GM19239 (cell line): Measurements from ENCODE around the gene COL27A1.

Experiments used
- DNase-seq: peaks from one replicate; pipeline ENCODE4 v3.0.0; 2011; ENCODE audit warnings: low spot score; ENCODE audit not compliant: insufficient read length
- FAIRE-seq: peaks from 2 replicates; lab custom pipeline; 2011; peaks lifted over from hg19 to GRCh38; lab: Jason Lieb, UNC

The COL27A1 gene

DNA sequence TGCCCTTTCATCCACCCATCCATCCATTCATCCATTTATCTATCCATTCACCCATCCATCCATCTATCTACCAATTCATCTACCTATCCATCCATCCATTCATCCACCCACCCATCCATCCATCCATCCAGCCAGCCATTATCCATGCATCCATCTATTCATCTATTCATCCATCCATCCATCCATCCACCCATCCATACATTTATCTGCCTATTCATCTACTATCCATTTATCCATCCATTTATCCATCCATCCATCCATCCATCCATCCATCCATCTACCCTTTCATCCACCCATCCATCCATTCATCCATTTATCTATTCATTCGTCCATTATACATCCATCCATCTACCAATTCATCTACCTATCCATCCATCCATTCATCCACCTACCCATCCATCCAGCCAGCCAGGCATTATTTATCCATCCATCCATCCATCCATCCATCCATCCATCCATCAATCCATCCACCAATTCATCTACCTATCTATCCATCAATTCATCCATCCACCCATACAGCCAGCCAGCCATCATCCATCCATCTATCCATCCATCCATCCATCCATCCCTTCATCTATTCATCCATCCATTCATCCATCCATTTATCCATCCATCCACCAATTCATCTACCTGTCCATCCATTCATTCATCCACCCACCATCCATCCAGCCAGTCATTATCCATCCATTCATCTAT, 10.2 kb downstream of the COL27A1 start:
- no peak for FAIRE-seq

DNA sequence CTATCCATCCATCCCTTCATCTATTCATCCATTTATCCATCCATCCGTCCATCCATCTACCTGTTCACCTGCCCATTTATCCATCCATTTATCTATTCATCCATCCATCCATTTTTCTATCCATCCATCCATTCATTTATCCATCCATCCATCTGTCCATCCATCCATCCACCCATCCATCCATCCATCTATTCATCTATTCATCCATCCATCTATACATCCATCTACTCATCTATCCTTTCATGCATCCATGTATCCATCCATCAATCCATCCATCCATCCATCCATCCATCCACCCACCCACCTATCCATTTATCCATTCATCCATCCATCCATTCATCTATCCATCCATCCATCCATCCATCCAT, 10.8 kb downstream of the COL27A1 start:
- FAIRE-seq (no peak), DNase-seq (no peak)

More for the DNA sequence above, 10.2 kb downstream of the COL27A1 start:
- no peak for DNase-seq

DNA sequence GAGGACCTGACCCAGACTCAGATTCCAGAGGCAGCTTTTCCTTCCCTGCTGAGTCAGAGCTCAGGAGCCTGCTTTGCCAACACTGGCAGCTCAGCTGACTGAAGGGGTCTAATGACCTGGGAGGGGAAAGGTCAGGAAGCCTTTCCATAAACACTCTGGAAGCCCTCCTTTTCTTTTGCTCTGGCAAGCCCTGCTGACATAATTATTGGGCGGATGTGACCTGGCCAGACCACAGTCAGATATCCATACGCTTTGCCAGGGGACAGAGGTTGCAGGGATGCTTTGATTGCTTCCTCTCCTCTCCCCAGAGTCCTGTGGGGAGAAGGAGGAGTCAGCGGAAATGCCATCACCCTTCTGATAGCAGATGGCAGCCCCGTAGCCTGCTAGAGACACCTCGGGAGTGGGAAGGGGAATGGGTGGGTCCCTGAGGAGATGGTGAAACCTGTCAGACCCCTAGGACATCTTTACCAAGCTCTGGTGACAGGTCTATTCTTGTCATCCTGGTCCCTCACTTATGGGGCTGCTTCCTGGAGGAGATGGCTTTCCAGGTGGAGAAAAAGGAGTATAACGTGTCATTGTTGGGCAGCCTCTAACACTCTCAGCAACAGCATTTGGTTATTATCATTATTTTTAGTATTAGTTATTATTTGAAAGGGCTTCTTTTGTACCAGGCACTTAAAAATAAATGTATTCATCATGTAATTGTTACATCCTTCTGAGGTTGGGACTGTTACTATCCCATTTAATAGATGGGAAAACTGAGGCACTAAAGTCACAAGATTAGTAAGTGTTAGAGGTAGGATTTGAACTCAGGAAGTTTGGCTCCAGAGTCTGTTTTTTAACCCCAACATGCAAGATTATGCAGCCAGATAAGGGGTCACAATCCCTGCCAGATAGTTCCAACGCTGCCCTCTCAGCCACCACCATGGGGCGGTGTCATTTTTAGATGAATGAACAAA, 11.6 kb downstream of the COL27A1 start:
- DNase-seq (no peak), FAIRE-seq (no peak)

DNA sequence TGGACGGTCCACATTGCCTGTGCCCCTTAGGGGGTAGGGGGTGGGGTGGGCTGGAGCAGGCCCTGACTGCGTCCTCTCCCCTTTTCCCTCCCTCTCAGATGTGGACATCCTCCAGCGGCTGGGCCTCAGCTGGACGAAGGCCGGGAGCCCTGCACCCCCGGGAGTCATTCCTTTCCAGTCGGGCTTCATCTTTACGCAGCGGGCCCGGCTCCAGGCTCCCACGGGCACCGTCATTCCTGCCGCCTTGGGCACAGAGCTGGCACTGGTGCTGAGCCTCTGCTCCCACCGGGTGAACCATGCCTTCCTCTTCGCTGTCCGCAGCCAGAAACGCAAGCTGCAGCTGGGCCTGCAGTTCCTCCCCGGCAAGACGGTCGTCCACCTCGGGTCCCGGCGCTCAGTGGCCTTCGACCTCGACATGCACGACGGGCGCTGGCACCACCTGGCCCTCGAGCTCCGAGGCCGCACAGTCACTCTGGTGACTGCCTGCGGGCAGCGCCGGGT, 12.3 kb downstream of the COL27A1 start:
- no peak for FAIRE-seq
- no peak for DNase-seq

DNA sequence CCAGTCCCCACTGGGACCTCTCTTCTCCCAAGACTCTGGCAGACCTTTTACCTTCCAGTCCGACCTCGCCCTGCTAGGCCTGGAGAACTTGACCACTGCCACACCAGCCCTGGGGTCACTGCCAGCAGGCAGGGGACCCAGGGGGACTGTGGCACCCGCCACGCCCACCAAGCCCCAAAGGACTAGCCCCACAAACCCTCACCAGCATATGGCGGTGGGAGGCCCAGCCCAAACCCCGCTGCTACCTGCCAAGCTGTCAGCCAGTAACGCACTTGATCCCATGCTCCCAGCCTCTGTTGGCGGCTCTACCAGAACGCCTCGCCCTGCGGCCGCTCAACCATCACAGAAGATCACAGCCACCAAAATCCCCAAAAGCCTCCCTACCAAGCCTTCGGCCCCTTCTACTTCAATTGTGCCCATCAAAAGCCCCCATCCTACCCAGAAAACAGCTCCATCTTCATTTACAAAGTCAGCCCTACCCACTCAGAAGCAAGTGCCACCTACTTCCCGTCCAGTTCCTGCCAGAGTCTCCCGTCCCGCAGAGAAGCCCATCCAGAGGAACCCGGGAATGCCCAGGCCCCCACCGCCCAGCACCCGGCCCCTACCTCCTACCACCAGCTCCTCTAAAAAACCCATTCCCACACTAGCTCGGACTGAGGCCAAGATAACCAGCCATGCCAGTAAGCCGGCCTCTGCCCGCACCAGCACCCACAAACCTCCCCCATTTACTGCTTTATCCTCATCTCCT, 13.1 kb downstream of the COL27A1 start:
- FAIRE-seq (no peak), DNase-seq (no peak)

DNA sequence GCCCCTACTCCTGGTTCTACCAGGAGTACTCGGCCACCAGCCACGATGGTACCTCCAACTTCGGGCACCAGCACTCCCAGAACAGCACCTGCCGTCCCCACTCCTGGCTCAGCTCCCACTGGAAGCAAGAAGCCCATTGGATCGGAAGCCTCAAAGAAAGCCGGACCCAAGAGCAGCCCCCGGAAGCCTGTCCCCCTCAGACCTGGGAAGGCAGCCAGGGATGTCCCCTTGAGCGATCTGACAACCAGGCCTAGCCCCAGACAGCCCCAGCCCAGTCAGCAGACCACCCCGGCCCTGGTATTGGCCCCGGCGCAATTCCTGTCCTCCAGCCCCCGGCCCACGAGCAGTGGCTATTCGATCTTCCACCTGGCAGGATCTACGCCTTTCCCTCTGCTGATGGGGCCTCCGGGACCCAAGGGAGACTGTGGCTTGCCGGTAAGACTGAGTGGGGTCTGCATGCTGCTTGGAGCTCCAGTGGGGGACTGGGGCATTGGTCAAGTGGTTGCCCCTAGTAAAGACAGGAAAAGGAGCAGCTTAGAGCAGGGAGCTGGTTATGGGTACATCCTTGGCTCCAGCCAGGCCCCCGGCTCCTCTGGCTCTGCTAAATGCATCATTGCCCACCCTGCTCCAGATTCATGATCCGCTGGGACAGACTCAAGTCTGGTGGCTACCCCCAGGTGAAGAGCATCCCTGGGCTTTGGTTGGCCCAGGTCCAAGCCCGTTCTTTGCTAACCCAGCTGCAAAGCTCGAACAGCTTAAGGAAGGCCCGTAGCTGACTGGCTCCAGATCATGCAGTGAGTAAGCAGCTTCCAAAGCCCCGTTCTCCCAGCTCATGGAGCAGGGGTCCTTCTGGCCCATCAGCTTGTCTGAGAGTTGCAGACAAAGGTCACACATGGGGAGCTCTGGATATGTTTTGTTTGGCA, 14.0 kb downstream of the COL27A1 start:
- FAIRE-seq: no peak
- DNase-seq: no peak

DNA sequence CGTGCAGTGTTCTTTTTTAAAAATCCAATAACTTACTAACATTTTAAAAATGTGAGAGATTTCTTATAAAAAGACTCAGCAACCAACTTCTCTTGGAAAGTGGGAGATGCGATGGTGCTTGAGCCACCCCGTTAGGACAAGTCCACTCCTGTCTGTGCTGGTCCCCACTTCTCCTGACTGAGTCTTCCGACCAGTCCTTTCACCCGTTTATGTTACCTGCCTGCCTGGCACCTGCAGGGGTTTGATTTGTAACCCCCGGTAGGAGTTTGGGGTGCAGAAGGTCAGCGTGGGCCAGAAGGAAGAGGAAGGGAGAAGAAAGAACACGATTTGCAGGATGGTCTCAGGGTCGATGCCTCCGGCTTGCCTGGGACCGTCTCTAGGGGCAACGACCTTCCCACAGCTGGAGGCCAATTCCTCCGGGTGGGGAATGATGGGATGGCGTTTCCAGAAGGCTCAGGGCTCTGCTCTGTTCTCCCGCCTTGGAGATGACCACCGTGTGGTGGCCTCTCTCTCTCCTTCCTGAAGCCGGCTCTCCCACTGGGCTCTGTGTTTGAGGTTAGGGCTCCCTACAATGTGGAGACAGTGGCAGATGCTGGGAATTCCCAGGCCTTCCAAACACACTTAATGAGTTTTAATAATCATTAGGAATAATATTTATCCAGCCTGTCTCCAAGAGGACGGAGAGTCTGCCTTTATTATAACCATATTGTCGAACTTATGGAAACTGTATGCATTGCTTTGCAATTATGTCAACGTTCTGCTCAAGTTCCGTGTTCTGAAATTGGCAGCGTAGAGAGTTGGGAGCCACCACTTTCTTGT, 14.8 kb downstream of the COL27A1 start:
- FAIRE-seq (no peak), DNase-seq (no peak)

DNA sequence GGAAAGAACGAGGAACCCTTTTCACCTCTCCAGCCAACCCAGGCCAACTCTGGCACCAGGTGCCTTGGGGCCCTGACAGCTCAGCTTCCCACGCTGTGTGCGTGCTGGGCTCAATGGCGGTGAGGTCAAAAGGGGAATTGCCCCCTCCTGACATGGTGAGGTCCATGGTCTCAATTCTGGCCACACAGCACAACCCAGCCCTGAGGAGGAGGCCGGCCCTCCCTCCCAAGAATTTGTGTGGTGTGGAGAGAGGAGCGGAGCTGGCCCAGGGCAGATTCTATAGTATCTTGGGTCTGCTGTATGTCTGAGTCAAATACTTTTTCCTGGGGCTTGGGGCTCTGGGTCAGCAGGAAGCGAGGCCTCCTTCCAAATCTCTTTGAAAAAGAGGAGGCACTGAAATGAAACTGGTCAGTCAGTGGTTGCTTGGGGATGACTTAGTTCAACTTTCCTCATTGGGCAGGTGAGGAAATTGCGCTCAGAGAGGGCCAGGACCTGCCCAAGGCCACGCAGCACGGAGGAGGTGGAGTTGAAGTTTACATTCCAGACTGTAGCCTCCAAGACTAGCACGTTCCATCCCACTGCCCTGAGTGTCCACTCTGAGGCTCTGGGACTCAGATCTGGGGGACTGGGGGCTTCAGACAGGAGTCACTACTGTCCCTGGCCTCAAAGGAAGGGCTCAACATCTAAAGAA, 15.6 kb downstream of the COL27A1 start:
- DNase-seq (no peak), FAIRE-seq (no peak)

DNA sequence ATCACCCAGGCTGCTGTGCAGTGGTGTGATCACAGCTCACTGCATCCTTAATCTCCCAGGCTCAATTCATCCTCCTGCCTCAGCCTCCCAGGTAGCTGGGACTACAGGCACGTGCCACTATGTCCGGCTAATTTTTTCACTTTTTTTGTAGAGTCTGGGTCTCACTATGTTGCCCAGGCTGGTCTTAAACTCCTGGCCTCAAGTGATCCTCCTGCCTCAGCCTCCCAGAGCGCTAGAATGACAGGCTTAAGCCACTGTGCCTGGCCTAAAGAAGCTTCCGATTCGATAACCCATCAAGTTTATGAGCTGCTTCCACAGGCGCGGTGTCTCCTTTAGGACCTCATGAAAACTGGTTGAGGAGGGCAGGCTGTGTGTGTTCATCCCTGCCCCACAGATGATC, 16.2 kb downstream of the COL27A1 start:
- FAIRE-seq (no peak), DNase-seq (no peak)

DNA sequence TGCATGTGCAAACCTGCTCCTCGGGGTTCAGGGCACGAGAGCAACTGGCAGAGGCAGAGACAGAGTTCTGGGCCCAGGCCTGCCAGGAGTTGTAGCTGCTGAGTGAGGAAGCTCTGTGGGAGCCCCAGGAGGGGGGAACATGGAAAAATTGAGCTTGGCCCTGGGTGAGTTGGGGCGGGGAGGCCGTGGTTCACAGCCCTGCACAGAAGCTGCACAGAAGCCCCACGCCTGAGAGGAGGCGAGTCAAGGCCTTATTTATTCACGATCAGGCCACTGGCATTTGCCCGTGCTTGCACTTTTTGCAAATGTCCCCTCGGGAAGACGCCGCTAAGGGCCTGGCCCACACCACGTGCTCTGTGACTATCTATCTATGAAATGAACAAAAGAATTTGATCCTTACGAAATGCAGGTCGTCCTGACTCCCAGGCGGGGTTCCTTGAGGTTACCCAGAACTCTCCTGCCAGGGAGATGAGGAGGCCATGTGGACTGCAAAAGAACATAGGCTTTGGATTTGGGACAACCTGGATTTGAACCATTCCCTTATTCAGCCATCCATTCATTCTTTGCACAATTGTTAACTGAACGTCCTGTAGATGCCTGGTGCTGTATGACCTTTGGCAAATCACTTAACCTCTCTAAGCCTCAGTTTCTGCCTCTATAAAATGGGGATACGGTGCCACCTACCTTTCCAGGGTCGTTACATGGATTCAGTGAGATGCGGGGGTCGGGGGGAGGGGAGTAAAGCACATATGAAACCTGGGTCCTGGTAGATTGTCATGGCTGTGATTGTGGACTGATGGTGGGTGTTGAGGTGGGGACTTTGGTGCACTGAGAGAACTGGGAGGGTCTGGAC, 17.9 kb downstream of the COL27A1 start:
- no peak for DNase-seq
- no peak for FAIRE-seq

DNA sequence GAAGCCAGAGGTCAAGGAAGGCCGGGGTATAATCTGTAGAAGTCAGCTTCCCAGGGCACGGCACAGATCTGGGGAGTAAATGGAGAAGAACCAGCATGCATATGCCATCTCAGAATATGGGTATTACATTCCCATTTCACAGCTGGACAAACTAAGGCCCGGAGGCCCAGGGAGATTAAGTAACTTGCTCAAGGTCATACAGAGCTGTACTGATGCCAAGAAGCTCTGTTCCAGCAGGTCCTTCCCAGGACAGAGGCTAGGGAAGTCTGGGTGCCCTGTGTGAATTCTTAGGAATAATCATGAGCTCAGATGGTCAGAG, 19.2 kb downstream of the COL27A1 start:
- DNase-seq (no peak), FAIRE-seq (no peak)

DNA sequence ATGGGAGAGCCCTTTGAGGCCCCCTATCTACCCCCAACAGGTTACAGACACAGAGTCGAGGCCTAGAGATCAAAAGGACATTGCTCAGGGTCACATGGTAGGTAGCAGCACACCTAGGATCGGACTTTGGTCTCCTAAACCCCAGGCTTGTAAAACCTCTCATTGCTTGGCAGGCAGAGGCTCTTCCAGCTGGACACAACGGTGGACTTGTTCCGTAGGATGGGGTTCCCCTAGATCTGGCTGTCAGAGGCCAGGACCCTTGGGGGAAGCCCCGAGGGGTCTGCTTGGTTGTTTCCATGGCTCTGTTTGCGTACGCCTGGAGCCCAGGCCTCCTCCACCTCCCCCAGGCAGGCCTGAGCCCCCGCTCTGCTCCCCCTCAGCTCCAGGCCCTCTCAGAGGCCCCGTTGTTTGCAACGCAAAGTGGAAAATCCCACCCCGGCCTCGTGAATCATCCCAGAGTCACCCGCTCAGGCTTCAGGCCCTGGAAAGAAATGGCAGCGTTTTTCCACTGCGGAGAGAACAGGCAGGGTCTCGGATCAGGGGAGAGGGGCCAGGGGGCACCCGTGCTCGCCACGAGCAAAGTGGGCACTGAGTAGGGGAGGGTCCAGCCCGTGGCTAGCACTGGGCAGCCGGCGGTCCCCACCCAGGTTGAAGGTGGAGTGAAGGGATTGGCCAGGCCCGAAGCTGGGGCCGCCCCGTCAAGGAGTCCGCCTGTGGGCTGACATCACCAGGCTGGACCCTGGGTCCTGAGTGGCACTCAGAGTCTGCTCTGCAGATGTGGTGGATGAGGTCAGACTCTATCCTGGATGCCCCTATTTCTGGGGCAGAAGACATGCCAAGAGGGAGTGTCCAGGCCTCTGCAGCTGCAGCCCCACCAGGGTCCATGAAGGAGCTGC, 19.8 kb downstream of the COL27A1 start:
- FAIRE-seq (no peak), DNase-seq (no peak)

DNA sequence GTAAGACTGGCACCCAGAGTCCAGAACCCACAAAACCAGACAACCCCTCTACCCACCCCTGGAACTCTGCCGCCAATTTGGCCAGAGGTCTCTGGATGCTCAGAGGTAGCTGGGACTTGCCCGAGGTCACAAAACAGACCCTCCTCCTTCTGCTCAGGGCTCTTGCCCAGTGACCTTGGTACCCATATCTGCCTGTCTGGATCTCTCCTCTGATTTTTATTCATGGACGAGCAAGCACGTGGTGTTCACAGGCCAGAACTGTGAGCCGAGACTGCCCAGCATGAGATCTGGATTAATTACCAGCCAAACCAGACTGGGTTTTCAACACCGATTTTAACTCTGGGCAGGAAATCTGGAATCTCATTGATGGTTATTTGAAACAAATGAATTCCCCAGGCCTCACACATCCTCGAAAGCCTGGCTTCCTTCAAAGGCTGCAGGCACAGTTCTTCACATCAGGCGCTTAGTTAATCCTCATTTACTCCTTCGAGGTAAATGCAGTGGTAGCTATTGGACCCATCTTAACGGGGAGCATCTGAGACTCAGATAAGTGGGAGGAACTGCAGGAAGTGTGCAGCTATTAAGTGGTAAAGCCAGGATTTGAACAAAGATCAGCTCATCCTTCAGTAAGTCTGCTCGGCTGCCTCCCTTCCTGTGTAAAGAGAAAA, 21.4 kb downstream of the COL27A1 start:
- no peak for FAIRE-seq
- no peak for DNase-seq

DNA sequence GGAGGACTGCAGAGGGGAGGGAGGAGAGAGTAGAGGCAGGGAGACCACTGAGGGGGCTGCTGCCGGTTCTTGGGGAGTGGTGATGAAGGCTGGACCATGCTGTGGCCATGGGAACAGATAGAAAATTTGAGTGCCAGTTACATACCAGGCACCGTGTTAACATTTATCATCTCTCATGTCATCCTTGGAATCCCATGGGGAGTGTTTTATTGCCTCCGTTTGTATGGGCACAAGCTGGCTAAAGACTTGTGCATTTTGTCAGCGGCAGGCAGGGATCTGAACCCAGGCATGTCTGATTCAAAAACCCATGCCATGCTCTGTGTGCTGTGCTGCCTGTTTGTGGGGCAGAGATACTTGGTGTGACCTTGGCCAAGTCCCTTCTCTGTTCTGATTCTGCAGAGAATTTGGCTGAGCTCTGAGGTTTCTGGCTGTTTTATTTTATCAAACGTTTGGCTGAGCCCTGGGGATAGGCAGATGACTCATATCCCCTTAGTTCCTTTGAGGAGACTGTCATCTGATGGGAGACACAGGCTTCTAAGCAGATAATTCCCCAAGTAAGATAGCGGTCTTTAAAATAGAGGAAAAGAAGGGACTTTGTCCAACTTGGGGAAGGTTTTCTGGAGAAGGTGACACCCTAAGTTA, 22.2 kb downstream of the COL27A1 start:
- DNase-seq (no peak), FAIRE-seq (no peak)

DNA sequence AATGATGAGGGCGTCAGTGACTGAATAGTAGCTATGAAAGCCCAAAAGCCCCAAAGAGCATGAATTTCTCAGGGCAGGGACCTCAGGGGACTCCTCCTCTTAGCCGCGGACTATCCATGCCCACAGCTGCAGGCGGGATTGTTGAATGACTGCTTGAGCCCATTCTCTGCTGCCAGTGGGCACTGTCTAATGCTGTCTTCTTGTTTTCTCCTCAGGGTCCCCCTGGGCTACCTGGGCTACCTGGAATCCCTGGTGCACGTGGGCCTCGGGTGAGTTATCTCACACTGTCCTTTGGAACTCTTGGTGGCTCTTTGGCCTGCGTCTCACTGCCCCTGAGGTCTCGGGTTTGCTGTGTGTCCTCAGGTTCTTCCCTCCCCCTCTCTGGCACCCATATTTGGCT, 22.7 kb downstream of the COL27A1 start:
- no peak for DNase-seq
- no peak for FAIRE-seq
